Endothelial cell of umbilical vein (primary cell): ENCODE measurements around the gene SLC1A4. TPM values are rescaled to one million over a fixed set of nuclear protein-coding genes. Genes with fewer than 3 reads are reported as not detected.

Experiments used
- BruUV-seq: library from RNA; stranded (reverse); fragments of 400-500 nt; replicated peaks from 2 replicates; lab custom pipeline; 2021; lab: Mats Ljungman, UMichigan
- CTCF ChIA-PET: fragments of 300-600, 350-600 bp; sonication (Branson Sonifier 250); formaldehyde crosslinking; loops from one replicate; lab custom pipeline; 2021; ENCODE audit warnings: antibody characterized with exemption, inconsistent platforms; lab: Charles Lee
- POLR2A ChIA-PET: fragments of 300-600, 350-600 bp; sonication (Branson Sonifier 250); formaldehyde crosslinking; loops from one replicate; lab custom pipeline; 2021; ENCODE audit warnings: antibody characterized with exemption, inconsistent platforms; lab: Charles Lee
- DNase-seq: peaks from one replicate; pipeline ENCODE4 v3.0.0-alpha.2; 2011; ENCODE audit warnings: low read depth, low spot score
- FAIRE-seq: peaks from 2 replicates; lab custom pipeline; 2011; peaks lifted over from hg19 to GRCh38; lab: Jason Lieb, UNC
- H2AFZ ChIP-seq: 2 replicates; pipeline ENCODE4 v1.6.0; 2012; ENCODE audit warnings: low read depth, low read length, control low read depth, inconsistent platforms
- H3K27ac ChIP-seq: 2 replicates; pipeline ENCODE4 v1.5.1; 2011; ENCODE audit warnings: low read depth, mild to moderate bottlenecking, control low read depth, low read length, moderate library complexity; ENCODE audit not compliant: insufficient read depth
- H3K27me3 ChIP-seq, 2 experiments: 2 replicates each; pipeline versions ENCODE4 v1.6.0 to v1.6.1; 2011; ENCODE audit warnings: low read length in 2 of 2, mixed read lengths in 1 of 2; ENCODE audit not compliant: control insufficient read depth in 2 of 2, insufficient read depth in 2 of 2
- H3K36me3 ChIP-seq, 2 experiments: 2 replicates in 1 of 2; 3 replicates in 1 of 2; pipeline ENCODE4 v1.5.1; 2011; ENCODE audit warnings: low read length in 2 of 2, mild to moderate bottlenecking in 1 of 2, moderate library complexity in 1 of 2; ENCODE audit not compliant: control insufficient read depth in 2 of 2, insufficient read depth in 2 of 2; ENCODE audit errors: extremely low read depth in 1 of 2
- H3K4me1 ChIP-seq: 3 replicates; pipeline ENCODE4 v1.5.1; 2011; ENCODE audit warnings: mild to moderate bottlenecking, low read length; ENCODE audit not compliant: control insufficient read depth, insufficient read depth; ENCODE audit errors: extremely low read depth
- H3K4me2 ChIP-seq: 2 replicates; pipeline ENCODE4 v1.6.1; 2011; ENCODE audit warnings: low read length, control low read depth, mixed read lengths; ENCODE audit not compliant: insufficient read depth
- H3K4me3 ChIP-seq, 3 experiments: fragments of 200-600 bp in 1 of 3; sonication (generic), shearing (Covaris generic) in 1 of 3; replicated peaks in 1 of 3; 2 replicates each; pipeline ENCODE4 v1.5.1; 2011 to 2016; ENCODE audit warnings: control low read depth in 3 of 3, low read length in 3 of 3, mild to moderate bottlenecking in 2 of 3, inconsistent platforms in 1 of 3, low read depth in 1 of 3, moderate library complexity in 1 of 3; ENCODE audit not compliant: insufficient read depth in 1 of 3
- H3K79me2 ChIP-seq: 2 replicates; pipeline ENCODE4 v1.6.0; 2012; ENCODE audit warnings: low read length, inconsistent platforms; ENCODE audit not compliant: control insufficient read depth, insufficient read depth
- H3K9ac ChIP-seq: replicated peaks from 2 replicates; pipeline ENCODE3; 2011; ENCODE audit warnings: low read length, control low read depth; ENCODE audit not compliant: insufficient read depth; ENCODE audit errors: extremely low read depth
- H3K9me1 ChIP-seq: replicated peaks from 3 replicates; pipeline ENCODE4 v1.6.0; 2011; ENCODE audit warnings: mild to moderate bottlenecking, low read length; ENCODE audit not compliant: control insufficient read depth, insufficient read depth; ENCODE audit errors: extremely low read depth
- H3K9me3 ChIP-seq: replicated peaks from 2 replicates; pipeline ENCODE4 v1.5.1; 2012; ENCODE audit warnings: low read length, inconsistent platforms; ENCODE audit not compliant: control insufficient read depth, insufficient read depth
- H4K20me1 ChIP-seq: replicated peaks from 2 replicates; pipeline ENCODE3; 2011; ENCODE audit warnings: mild to moderate bottlenecking, low read length; ENCODE audit not compliant: control insufficient read depth, insufficient read depth; ENCODE audit errors: extremely low read depth
- EZH2 ChIP-seq: IDR thresholded peaks from 2 replicates; pipeline ENCODE4 v1.6.1; 2012; ENCODE audit warnings: borderline replicate concordance, low read depth, mild to moderate bottlenecking, moderate library complexity, low read length, inconsistent platforms; ENCODE audit not compliant: severe bottlenecking
- FOS ChIP-seq: IDR thresholded peaks from 2 replicates; pipeline ENCODE4 v1.6.1; 2011; ENCODE audit warnings: mild to moderate bottlenecking, low read length, moderate library complexity, borderline replicate concordance; ENCODE audit not compliant: insufficient read depth
- GATA2 ChIP-seq: IDR thresholded peaks from 2 replicates; pipeline ENCODE4 v1.7.0; 2011; ENCODE audit warnings: low read depth, mild to moderate bottlenecking, moderate library complexity, mixed read lengths, low read length; ENCODE audit not compliant: insufficient read length, insufficient read depth
- JUN ChIP-seq: IDR thresholded peaks from 2 replicates; pipeline ENCODE4 v1.6.1; 2011; ENCODE audit warnings: borderline replicate concordance, low read depth; ENCODE audit not compliant: insufficient read length, insufficient read depth
- MYC ChIP-seq: IDR thresholded peaks from one replicate; pipeline ENCODE4 v1.6.1; 2011; ENCODE audit warnings: mild to moderate bottlenecking, low read depth, low read length
- POLR2A ChIP-seq: IDR thresholded peaks from 2 replicates; pipeline ENCODE4 v1.6.1; 2012; ENCODE audit warnings: low read depth, mild to moderate bottlenecking, control low read depth, low read length
- POLR2AphosphoS5 ChIP-seq: IDR thresholded peaks from 2 replicates; pipeline ENCODE4 v1.6.1; 2012; ENCODE audit warnings: low read depth, mild to moderate bottlenecking, control low read depth, low read length, moderate library complexity; ENCODE audit not compliant: insufficient read depth
- dilution Hi-C: fragments of 300-500 bp; cut with MboI; formaldehyde crosslinking; loops from one replicate; pipeline ENCODE4 v1.15.0; 2019; ENCODE audit warnings: low sequenced_read_pairs; ENCODE audit not compliant: extremely low pct_ligation_motif_present
- intact Hi-C: fragments of 100-400 bp; cut with micrococcal nuclease; formaldehyde crosslinking; loops from one replicate; pipeline ENCODE4 v1.10.0; 2022
- polyA plus RNA-seq, 4 experiments: library from polyadenylated mRNA; depleted of rRNA in 3 of 4; stranded (reverse) in 3 of 4; unstranded in 1 of 4; fragments of >200 nt; gene quantifications; 2 replicates each; pipeline versions ENCODE4 v1.2.1 to v1.2.3, GENCODE V29; 2011 to 2012; ENCODE audit warnings: missing spikeins in 1 of 4
- total RNA-seq: library from RNA; stranded (reverse); gene quantifications from 2 replicates; pipeline ENCODE4 v1.2.3, GENCODE V29; 2021
- TF ChIP-seq, protein P1 (sequence below): IDR thresholded peaks from 2 replicates; pipeline ENCODE4 v1.6.1; 2011; ENCODE audit not compliant: insufficient read depth, insufficient read length
- TF ChIP-seq, protein P2 (sequence below), 2 donors: IDR thresholded peaks; 1 replicate in 1 of 2; 2 replicates in 1 of 2; pipeline ENCODE4 v1.5.1; 2011; ENCODE audit warnings: low read length in 2 of 2, mild to moderate bottlenecking in 2 of 2, moderate library complexity in 2 of 2, control low read depth in 1 of 2, inconsistent platforms in 1 of 2, low read depth in 1 of 2; ENCODE audit not compliant: insufficient read depth in 1 of 2; ENCODE audit errors: extremely low read depth in 1 of 2

SLC1A4 gene
- total and polyA plus RNA-seq, 2 donors (not counting 3 experiments of a cell fraction or from before 2014, with no cell fraction given) = 9.9 to 13.9 TPM

DNA sequence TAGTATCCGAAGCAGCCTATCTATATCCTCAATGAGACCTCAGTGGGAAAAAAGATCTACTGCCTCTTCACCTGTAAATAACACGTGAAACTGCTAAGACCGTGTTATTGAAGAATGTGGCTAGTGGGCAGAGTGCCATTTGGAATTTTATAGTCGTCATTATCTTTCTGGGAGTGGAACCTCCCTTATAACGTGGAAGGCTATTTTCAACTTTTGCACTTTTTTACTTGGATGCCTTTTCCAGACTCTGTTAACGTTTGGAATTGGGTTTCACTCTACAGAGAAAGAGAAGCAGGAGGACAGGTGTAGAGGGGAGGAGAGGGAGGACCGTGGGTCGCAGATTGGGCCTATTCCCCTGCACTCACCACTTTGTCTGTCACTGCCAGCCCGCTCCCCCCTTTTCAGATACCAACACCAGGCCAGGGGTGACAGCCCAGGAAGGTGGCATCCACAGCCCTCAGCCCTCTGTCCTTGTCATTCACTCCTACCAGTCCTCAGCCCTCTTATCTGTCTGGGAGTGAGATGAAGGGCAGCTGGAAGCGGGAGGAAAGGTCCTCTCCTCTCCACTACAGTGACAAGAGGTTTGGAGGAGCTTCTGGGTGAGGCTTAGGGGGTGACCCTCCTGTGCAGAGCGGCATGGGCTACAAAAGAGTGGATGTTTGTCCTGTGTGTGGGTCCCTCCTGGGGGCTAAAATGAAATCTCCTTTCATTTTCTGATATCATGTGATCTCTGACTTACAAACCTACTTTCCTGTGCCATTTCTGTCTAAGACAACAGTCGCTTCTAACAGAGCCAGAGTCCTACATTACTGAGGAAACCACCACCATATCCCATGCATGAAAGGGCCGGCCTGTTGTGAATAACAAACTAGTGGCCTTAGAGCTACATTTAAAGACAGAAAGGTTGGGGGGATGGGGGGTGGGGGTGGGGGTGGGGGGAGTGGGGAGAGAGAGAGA is 43.1 kb downstream of the SLC1A4 start:
- no TSS peak for BruUV-seq
- Histone ChIP-seq H2AFZ (peak overlapping the region; percentile 29), H3K9ac (no peak overlapping the region), H3K4me2 (peak overlapping the region; percentile 44), H3K4me1 (peaks cover 10% of the 10 kb centered on the region), H3K36me3 (no peaks in the 10 kb centered on the region), H3K27ac (no peak overlapping the region), H4K20me1 (no peaks in the 10 kb centered on the region), H3K4me3 (no peak overlapping the region), H3K27me3 (no peaks in the 10 kb centered on the region), H3K79me2 (no peaks in the 10 kb centered on the region), H3K9me3 (no peaks in the 10 kb centered on the region), H3K9me1 (no peaks in the 10 kb centered on the region)
- FAIRE-seq = no peak
- DNase-seq = no peak
- POLR2A ChIA-PET = no interaction called here
- dilution Hi-C loops (no loop called here), intact Hi-C loops (no loop called here)
- TF ChIP-seq GATA2 = no peak
- TF ChIP-seq, protein P1, sequence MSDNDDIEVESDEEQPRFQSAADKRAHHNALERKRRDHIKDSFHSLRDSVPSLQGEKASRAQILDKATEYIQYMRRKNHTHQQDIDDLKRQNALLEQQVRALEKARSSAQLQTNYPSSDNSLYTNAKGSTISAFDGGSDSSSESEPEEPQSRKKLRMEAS = no peak
- TF ChIP-seq POLR2AphosphoS5 = no peak
- TF ChIP-seq POLR2A = no peak
- no peak for TF ChIP-seq MYC
- no peak for TF ChIP-seq FOS
- TF ChIP-seq, protein P2, sequence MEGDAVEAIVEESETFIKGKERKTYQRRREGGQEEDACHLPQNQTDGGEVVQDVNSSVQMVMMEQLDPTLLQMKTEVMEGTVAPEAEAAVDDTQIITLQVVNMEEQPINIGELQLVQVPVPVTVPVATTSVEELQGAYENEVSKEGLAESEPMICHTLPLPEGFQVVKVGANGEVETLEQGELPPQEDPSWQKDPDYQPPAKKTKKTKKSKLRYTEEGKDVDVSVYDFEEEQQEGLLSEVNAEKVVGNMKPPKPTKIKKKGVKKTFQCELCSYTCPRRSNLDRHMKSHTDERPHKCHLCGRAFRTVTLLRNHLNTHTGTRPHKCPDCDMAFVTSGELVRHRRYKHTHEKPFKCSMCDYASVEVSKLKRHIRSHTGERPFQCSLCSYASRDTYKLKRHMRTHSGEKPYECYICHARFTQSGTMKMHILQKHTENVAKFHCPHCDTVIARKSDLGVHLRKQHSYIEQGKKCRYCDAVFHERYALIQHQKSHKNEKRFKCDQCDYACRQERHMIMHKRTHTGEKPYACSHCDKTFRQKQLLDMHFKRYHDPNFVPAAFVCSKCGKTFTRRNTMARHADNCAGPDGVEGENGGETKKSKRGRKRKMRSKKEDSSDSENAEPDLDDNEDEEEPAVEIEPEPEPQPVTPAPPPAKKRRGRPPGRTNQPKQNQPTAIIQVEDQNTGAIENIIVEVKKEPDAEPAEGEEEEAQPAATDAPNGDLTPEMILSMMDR (IDR thresholded peaks at IDR 0.05; ENCODE audit: extremely low read depth in 1 of 2, insufficient read depth in 1 of 2, low read depth in 1 of 2, low read length in 2 of 2) = no peak
- no peak for TF ChIP-seq JUN
- no peak for TF ChIP-seq EZH2
- CTCF ChIA-PET = interaction anchor here (1.0 to 5.1 kb wide), 7 partner anchors 10 to 510 kb away, joined by 3 to 44 read pairs (median 4); no protein-coding TSS in a partner anchor
